ENCODE measurements around the gene PTPRG.

PTPRG gene

DNA sequence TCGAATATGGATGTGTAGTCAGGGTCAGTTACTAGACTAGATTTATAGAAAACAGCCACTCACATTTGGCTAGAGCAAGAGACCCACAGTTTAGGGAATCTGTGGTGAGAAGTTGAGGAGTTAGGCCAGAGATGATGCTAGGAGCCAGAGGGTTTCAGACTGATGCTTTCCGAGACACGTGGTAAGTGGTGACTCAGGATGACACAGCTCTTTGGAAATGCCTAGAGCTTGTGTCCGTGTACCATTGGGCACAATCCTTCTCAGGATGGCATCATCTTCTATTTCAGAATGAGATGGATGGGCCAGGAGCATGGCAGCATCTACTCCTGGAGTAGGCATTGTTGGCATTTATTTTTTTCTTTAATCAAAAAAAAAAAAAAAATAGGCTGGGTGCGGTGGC is 28.5 kb downstream of the PTPRG start:
- no peak for DNase-seq (ENCODE audit: low read depth in 2 of 2)

GRCh38 chr3:61591300-61591699 is 29.9 kb downstream of the PTPRG start:
- DNase-seq (ENCODE audit: low read depth in 2 of 2), result no peak

- DNase-seq (ENCODE audit: low read depth in 2 of 2), result no peak
Observed at GRCh38 chr3:61593446-61594029, 32.2 kb downstream of the PTPRG start.

- DNase-seq (ENCODE audit: low read depth in 2 of 2), result no peak
Observed at GRCh38 chr3:61594144-61594963, 33.0 kb downstream of the PTPRG start.

- no peak for DNase-seq (ENCODE audit: low read depth in 2 of 2)
Observed at GRCh38 chr3:61594964-61595285, 33.6 kb downstream of the PTPRG start.

DNA sequence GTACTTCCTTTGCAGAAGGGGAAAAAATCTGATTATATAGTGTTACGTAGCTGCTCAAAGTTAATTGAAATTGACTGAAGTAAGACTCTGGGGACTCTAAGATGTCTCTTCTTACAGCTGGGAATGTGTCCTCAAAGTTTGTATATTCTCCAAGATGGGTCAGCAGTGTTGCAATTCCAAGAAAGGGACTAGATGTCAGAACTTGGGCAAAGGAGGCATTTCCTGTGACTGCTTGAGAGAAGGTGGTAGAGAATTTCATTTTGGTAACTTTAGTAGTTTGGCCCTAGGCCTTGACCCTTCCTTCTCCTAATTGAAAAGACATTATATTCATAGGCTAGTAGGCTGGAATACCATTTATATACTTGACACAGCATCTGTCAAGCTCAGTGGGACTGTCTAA is 33.9 kb downstream of the PTPRG start:
- no peak for DNase-seq (ENCODE audit: low read depth in 2 of 2)

DNA sequence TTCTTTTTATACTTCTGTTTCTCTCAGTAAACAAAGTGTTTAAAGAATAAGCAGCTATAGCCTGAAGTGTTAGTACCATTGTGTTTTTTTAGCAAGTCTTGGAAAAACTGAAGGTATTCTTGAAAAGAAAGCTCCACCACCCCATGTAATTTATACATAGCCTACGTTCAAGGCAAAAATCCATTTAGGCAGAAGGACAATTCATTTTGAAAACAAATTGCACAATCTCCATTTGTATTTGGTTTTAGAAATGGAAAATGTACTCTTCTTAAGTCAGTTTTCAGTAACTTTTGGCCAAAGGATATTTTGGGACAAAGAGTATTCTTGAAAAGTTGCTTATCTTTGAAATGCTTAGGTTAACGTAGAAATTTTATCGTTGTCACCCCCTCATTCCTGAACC is 34.5 kb downstream of the PTPRG start:
- DNase-seq (ENCODE audit: low read depth in 2 of 2), result no peak

DNA sequence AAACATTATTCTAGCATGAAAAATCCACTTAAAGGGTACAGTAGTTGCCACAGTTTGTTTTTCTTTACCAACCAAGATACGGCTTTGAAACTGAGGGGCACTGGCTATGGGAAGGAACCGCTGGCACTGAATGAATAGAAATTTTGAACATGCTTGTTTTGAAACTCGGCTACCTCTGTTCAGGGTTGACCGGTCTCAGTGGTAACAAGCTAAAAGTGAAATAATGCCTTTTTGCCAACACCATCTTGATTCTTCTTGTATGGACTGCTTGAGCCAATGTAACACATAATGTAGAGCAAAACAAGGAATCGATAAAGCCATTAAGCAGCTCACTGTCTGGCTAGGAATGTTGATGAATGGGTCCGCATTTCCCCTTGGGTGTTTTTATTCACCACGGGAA is 36.5 kb downstream of the PTPRG start:
- no peak for DNase-seq (ENCODE audit: low read depth in 2 of 2)

DNA sequence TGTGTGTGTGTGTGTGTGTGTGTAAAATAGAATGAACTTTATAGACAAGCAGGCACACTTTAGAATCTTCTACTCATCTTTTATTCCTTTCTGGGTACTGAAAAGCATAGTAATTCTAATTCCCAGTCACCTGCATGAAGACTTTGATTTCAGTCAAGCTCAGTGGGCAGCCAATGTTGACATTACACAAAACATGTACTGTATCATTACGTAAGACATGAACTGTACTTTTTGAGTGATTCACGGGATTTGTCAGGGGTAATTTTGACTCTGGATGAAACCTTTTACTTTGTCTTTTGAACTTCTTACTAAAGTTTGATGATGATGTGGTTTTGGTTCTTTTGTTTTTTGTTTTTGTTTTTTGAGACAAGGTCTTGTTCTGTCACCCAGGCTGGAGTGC is 38.8 kb downstream of the PTPRG start:
- no peak for DNase-seq (ENCODE audit: low read depth in 2 of 2)

GRCh38 chr3:61601831-61602230 is 40.5 kb downstream of the PTPRG start:
- DNase-seq (ENCODE audit: low read depth in 2 of 2), result no peak

- no peak for DNase-seq (ENCODE audit: low read depth in 2 of 2)
Observed at GRCh38 chr3:61602466-61602865, 41.1 kb downstream of the PTPRG start.

- no peak for DNase-seq (ENCODE audit: low read depth in 2 of 2)
Observed at GRCh38 chr3:61605589-61606175, 44.3 kb downstream of the PTPRG start.

DNA sequence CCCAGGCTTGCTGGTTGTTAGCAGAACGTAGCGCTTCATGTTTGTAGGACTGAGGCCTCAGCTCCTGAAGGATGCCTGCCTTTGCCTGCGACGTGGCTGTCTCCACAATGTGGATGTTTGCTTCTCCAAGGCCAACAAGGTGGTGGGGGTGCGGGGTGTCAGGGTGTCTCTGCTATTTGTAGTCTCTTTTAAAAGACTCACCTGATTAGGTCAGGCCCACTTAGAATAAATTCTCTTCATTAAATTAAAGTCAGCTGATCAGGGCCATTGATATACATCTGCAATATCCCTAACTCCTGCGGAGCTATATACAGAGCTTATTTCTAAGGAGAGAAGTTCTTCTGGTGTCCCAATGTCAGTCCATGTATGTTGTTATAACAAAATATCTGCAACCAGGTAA is 44.8 kb downstream of the PTPRG start:
- no peak for DNase-seq (ENCODE audit: low read depth in 2 of 2)

GRCh38 chr3:61608072-61608471 is 46.7 kb downstream of the PTPRG start:
- no peak for DNase-seq (ENCODE audit: low read depth in 2 of 2)

- no peak for DNase-seq (ENCODE audit: low read depth in 2 of 2)
Observed at GRCh38 chr3:61608711-61609110, 47.3 kb downstream of the PTPRG start.

GRCh38 chr3:61610316-61610715 is 48.9 kb downstream of the PTPRG start:
- no peak for DNase-seq (ENCODE audit: low read depth in 2 of 2)

GRCh38 chr3:61612211-61613194 is 51.1 kb downstream of the PTPRG start:
- DNase-seq (ENCODE audit: low read depth in 2 of 2), result no peak

GRCh38 chr3:61613666-61614065 is 52.3 kb downstream of the PTPRG start:
- no peak for DNase-seq (ENCODE audit: low read depth in 2 of 2)

DNA sequence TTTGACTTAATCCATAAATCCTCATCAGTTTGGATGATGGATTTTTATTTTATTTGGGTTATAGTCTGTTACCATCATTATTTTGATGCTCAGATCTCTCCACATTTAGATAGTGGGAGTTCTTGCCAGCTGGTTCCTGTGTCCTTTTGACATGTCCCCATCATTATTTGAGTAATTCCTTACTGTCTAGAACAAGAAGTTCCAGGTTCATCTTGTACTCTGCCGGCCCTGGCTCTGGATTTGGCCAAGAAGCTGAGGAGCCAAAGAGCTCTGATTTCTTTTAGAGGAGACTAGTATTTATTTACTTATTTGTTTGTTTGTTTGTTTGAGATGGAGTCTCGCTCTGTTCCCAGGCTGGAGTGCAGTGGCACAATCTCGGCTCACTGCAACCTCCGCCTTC is 54.3 kb downstream of the PTPRG start:
- DNase-seq (ENCODE audit: low read depth in 2 of 2), result no peak

- DNase-seq (ENCODE audit: low read depth in 2 of 2), result no peak
Observed at GRCh38 chr3:61616586-61616985, 55.2 kb downstream of the PTPRG start.

GRCh38 chr3:61617041-61617440 is 55.7 kb downstream of the PTPRG start:
- DNase-seq (ENCODE audit: low read depth in 2 of 2), result no peak

DNA sequence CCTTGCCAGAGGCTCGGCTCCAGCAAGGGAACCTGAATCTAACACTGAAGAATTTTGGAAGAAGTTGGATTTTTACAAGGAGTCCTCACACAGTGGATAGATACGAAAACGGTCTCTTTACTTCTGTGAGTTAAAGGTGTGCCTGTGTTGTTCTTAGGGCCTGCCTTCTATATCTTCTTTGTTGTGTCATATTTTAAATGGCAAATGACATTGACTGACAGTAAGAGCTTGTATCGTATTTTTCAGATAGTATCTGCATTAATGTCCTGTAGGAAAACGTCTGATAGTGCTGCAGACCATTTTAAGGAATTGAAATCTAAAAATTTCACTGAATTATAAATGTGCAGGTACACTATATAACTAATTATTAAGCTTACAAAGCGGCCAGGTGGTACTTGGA is 56.3 kb downstream of the PTPRG start:
- no peak for DNase-seq (ENCODE audit: low read depth in 2 of 2)
